ENCODE results near the gene ANKRD28.
"Not testable (repeated sequence)": the region's sequence is repeated elsewhere in the genome, so short reads cannot be mapped to it uniquely, and the experiment has no call there.

ANKRD28 gene

DNA sequence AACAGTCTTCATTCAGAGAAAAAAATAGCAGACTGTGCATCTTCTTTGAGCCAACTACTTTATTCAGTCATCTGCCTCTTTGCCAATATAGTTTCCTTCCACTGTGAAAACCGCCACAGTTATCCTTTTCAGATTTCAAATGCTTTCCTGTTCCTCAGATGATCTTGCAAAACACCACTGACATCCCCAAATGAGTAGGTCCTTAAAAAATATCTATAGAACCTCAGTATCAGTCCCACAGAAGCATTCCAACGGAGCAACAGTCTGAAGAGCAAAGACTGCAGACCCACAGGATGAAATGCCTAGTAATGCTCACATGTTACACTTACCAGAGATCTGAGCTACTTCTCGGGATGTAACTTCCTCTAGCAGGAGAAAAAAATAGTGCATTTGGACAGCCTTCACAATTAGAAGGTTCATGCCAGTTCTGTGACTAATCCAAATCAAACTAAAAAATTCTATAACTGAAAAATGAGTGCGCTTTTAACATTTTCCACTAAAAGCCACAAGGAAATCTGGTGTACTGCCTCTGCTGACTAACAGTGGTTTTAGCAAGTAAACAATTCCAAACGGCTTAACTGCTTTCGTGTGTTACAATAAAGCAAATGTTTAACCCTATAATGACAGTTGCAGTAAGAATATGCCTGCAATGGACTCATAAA, at the start of gene ANKRD28:
ANKRD28 (minus strand) TSS at position 338 of the 662 bp plus-strand sequence. CDS start 1,458 bp downstream, outside the sequence.
- DNase-seq = no peak

DNA sequence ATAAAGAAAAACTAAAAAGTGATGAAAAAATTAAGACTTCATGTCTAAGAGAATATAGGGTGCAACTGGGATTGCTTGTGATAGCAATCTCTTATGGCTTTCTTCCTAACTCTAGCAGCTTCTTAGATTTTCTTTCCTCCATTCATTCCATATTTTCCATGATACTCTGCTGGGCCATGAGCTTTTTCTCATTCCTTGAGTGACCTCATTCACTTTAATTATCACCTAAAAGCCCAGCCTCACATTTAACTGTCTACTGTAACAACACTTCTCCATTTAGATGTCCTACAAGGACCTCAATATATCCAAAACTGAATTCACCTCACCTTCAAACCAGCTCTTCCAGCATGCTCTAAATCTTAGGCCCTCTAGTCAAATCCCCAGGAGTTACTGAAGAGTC, 49.5 kb upstream of the ANKRD28 start:
- no peak for DNase-seq

DNA sequence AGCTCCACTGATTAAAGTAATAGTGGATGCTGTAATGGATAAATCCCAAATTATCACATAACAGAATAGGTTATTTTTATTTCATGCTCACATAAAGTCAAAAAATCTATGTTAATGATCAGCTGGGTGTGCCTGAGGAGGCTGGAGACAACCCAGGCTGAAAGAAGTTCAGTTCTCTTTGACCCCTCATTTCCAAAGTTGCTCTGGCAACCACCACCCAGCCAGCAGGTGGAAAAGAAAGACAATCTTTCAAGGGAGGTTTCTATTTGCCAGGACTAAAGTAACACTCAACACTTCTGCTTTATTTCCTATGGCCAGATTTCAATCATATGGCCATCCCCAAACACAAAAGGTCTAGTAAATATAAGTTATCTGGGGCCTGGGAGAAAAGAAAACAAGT, 48.8 kb upstream of the ANKRD28 start:
- DNase-seq = no peak

DNA sequence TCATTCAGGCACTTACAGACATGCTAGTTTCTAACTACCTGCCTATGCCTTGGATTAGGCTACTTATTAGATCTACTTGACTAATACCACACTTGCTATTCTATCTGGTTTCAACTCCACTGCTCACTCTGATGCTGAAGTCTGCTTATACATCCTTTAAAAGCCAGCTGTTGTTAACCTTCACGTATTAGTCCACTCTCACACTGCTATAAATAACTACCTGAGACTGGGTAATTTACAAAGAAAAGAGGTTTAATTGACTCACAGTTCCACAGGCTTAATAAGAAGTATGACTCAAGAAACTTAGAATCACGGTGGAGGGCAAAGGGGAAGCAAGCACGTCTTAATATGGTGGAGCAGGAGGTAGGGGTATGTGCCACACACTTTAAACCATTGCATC, 47.7 kb upstream of the ANKRD28 start:
- DNase-seq = no peak

DNA sequence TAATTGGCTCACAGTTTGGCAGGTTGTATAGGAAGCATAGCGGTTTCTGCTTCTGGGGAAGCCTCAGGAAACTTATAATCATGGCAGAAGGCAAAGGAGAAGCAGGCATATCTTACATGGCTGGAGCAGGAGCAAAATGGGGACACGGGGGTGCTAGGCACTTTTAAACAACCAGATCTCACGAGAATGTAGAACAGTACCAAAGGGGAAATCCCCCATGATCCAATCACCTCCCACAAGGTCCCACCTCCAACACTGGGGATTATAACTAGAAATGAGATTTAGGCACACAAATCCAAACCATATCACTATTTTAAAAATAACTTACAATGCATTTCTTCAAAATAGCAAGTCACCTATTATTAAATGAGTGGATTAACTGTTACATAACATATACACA, 47.1 kb upstream of the ANKRD28 start:
- DNase-seq = no peak

DNA sequence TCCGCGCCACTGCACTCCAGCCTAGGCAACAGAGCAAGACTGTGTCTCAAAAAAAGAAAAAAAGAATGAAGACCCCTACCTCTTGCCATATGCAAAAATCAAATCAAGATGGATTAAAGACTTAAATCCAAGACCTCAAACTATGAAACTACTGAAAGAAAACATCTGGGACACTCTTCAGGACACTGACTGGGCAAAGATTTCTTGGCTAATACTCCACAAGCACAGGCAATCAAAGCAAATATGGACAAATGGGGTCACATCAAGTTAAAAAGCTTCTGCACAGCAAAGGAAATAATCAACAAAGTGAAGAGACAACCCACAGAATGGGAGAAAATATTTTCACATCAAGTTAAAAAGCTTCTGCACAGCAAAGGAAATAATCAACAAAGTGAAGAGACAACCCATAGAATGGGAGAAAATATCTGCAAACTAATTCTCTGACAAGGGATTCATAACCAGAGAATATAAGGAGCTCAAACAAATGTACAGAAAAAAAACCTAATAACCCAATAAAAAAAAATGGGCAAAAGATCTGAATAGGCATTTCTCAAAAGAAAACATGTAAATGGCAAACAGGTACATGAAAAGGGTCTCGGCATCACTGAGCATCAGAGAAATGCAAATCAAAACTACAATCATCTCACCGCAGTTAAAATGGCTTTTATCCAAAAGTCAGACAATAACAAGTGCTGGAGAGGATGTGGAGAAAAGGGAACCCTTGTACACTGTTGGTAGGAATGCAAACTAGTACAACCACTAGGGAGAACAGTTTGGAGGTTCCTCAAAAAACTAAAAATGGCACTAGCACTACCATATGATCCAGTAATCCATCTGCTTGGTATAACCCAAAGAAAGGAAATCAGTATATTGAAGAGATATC, 43.6 kb upstream of the ANKRD28 start:
- DNase-seq = not testable (repeated sequence)

DNA sequence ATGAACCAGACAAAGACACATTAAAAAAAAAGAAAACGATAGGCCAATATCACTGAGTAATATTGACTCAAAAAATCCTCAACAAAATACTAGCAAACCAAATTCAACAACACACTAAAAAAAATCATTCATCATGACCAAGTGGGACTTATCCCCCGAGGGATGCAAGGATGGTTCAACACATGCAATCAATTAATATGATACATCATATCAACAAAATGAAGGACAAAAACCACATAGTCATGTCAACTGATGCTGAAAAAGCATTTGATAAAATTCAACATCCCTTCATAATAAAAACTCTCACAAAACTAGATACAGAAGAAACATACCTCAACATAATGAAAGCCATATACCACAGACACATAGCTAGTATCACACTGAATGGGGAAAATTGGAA, 41.8 kb upstream of the ANKRD28 start:
- DNase-seq = no peak

DNA sequence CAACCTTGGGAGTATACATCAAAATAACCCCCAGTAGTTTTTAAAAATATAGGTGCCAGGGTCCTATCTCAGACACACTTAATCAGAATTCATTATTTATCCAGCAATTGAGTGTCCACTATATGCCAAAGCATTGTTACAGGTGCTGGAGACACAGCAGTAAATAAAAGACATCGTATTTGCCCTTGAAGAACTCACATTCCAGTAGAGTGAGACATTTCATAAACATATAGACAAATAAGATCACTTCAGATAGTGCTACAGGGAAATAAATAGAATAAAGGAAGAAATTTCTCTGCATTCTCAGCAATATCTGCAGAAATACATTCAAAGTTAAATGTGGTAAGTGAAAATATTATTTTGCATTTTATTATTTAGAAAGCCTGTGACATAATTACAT, 34.1 kb upstream of the ANKRD28 start:
- no peak for DNase-seq

DNA sequence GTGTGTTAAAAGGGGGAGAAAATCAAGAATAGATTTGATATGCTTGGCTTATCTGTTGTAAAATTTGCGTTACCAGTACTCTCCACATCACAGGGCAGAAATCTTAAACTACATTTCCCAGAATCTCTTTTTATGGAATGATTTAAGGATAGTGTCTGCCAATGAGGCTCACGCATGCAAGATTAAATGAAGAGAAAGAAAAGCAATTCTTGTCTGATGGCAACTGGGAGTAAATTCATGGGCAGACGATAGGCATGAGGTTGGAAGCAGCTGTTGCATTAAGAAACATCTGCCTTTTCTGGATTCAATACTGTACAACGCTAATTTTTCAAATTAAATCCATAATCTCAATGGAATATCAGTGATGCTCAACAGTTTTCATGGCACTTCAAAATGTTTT, 27.2 kb upstream of the ANKRD28 start:
- DNase-seq = no peak

DNA sequence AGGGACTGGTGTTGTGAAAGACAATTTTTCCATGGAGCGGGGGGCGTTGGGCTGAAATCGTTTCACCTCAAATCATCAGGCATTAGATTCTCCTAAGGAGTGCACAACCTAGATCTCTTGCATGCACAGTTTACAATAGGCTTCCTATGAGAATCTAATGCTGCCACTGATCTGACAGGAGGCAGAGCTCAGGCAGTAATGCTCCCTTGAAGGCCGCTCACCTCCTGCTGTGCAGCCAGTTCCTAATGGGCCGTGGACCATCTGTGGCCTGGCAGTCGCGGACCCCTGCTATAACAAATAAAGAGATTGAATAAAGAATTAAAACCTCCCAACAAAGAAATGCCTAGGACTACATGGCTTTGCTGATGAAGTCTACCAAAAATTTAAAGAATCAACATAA, 25.3 kb upstream of the ANKRD28 start:
- no peak for DNase-seq

DNA sequence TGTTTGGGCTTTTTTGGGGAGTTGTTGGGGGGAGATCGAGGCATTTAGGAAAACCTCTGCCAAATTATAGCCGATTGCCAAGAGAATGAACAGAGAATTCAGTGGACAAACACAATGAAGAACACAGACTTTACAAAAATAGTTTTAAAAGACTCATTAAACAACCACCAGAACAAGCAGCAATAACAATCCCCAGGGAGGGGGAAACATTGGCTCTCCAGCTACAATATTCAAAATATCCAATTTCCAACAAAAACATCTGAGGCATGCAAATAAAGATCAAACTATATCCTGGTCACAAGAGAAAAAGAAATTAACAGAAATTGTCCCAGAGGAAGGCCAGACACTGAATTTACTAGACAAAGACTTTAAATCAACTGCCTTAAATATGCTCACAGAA, 24.5 kb upstream of the ANKRD28 start:
- DNase-seq = no peak

DNA sequence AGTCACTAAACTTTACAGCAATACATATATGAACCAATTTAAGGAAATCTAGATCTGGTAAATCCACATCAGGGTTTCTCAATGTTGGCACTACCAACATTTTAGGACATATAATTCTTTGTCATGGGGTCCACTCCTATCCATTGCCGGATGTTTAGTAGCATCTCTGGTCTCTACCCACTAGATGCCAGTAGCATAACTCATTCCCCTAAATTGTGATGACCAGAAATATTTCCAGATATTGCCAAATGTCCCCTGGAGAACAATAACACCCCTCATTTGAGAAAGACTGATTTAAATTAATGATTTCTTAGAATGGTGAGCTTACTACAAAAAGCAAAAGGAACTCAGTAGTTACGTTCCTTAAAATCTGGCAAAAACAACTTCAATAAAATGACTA, 23.1 kb upstream of the ANKRD28 start:
- DNase-seq = no peak

DNA sequence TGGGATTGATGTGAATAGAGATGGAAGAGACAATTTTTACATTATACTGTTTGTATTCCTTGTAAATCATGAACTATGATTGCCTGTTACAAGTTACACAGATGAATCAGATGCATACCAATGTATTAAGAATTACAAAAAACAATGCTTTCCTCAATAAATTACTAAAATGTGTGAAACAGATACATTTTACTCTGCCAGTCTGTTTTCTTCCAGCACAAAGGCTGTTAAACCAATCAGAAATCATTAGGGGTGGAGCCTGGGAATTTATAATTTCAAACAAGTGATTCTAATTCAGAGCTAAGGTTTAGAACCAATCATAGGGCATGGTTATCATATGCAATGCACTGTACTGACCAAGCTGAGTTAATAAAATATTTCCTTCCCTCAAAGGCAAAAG, 21.8 kb upstream of the ANKRD28 start:
- no peak for DNase-seq

DNA sequence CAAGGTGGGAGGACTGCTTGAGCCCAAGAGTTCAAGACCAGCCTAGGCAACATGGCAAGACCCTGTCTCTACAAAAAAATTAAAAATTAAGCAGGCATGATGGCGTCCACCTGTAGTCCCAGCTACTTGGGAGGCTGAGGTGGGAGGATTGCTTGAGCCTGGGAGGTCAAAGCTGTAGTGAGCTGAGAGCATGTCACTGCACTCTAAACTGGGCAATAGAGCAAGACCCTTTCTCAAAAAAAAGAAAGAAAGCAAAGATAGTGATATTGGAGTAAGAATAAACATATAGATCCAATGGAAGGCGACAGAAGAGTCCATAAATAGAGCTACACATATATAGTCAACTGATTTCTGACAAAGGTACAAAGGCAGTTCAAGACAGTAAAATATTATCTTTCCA, 21.3 kb upstream of the ANKRD28 start:
- no peak for DNase-seq

DNA sequence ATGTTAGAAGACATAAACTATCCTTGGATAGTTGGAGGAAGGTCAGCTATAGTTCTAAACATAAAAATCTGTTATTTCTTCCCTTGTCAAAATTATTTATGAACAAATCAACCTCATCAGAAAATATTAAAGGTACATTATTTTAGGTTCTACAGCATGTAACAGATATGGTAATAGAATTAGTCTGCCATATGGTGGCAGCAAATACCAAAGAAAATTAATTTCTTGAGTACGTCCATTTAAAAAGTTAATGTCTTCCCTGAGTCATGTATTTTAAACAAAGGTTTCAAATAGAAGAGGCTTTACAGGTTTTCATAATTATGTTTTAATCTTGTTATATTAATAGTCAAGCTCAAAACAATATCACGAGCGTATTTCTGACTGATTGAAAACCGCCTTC, 17.9 kb upstream of the ANKRD28 start:
- DNase-seq = no peak

DNA sequence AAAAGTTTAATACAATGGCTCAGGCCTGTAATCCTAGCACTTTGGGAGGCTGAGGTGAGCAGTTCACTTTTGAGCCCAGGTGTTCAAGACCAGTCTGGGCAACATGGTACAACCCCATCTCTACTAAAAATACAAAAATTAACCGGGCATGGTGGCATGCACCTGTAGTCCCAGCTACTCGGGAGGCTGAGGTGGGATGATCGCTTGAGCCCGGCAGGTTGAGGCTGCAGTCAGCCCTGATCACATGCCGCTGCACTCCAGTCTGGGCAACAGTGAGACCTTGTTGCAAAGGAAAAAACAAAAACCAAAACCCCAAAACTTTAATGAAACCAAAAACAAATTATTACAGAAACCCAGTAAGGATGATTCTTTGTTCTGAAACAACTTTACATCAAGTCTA, 15.3 kb upstream of the ANKRD28 start:
- not testable (repeated sequence) for DNase-seq

DNA sequence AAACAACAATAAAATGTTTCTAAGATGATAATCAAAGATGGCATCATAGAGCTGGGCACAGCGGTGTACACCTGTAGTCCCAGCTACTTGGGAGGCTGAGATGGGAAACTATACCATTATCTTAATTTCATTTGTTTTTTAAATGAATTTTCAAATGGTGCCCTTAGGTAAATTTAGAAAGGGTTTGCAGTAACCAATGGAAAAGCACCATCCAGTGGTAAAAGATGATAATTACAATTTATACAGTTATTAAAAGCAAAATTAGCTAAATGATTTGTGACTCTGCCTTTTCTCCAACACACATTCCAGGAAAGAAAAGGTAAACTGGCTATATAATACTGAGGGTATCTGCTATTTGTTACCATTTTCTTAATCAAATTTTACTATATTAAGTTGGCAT, 14.4 kb upstream of the ANKRD28 start:
- no peak for DNase-seq

DNA sequence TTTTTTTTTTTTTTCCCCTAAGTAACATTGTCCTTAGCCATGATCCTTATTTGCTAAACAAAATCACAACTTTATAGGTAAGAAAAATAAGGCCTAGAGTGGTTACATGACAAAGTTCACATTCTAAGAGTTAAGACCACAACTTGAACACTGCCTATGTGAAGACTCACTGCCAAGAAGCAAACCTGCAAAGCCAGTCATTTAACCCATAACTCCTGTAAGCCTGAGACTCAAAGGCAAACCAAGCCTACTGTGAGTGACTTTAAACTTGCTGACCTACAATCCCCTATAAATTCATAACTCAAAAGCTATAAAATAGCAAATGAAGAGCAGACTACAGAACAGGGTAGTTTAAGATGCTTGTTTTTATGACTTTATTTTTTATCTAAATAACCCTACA, 12.9 kb upstream of the ANKRD28 start:
- DNase-seq = no peak

DNA sequence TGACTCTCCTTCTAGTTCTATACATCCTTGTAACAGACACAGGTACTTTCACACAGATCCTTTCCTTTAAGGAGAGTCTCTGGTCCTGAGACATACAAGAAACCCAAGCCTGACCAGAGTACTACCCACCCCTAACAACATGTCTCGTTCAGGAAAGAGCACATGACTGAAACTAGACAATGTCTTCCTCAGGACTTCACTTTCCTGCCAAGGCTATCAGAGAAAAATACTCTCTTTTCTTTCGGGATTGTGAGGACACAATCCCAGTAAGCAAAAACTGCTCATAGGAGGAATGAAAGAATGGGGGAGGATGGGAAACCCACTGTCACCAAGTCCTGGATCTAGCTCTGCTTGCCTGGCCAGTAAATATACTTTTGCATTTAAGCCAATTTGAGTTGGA, 11.5 kb upstream of the ANKRD28 start:
- no peak for DNase-seq

DNA sequence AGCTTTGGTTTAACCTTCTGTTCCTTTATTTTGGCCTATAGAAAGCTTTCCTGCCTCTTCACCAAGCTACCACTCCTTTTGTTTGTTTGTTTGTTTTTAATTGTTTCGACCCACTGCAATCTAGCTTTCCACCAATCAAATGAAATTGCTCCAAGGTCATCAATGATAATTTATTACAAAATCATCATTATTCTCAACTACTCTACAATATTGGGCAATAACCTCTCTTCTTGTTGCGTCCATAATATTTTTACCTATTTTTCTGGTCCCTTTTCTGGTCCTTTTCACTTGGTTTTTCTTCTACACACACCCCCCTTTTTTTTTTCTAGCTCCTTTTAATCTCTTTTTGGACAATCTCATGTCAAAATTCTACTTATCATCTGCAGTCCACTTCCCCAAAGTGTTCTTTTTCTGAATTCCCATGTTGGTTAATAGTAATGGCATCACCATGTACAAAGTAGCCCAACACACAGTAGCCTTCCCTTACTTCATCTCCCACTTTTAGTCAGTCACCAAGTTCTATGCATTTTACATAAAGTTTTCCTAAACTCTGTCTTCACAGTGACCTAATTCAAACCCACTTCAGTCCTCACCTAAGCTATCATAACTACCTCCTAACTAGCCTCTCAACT, 11.0 kb upstream of the ANKRD28 start:
- DNase-seq = no peak

DNA sequence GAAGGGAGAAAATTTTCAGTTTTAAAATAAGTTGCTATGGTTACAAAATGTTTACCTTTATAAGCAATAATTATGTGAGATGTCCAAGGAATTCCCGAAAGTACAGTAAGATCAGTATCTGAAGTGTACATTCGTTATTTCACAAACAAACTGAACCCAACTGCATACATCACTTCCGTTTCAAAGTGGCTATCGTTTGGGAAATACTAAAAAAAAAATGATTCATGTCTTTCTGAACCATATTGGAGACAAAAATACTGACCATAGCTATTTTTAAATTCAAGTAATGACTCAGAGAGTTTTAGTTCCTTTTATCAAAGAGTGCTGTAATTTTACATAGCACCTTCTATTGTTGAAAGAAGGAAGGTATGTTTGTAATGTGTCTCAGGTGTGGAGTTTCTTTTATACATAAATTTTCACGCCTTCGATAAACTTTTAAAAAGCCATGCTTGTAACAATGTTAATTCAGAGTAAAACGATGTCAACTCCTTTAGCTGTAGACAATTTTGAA, 8.0 kb upstream of the ANKRD28 start:
- no peak for DNase-seq

DNA sequence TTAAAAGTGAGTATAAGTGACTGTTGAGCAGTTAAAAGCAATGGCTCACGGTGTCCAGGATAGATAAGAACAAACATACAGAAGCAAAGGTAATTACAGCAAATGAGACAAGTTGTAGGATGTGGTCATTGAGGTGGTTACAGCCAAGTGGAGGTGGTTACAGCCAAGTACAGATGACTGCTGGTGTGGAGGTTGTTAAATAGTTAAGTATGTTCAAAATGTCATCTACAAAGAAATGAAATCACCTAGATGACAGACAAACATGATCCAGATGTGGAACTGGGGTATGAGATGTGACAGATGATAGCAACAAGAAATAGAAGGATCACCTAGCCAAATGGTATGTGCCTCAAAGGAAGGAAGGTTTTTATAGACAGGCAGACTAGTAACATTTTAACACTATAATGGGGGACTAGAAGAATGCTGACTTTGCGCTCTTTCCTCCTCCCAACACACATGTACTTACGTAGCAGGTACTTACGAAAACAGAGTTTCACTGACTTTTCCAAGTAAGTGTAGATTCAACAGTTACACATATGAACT, 6.8 kb upstream of the ANKRD28 start:
- no peak for DNase-seq

DNA sequence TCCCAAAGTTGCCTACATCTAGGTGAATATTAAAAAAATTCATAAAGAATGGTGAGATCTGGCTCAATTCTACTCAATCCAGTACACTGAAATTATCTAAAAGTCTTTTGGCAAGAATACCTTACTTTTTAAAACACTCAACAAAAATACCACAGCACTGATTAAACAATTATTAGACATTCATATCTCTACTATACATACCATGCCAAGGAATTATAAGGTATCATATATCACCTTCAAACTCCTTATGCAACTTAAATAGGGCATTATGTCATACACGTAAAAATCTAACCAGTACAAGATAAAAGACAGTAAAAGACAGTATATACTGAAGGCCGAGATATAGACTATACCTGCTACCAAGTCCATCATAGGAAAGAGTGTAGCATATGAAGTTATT, 6.1 kb upstream of the ANKRD28 start:
- no peak for DNase-seq

DNA sequence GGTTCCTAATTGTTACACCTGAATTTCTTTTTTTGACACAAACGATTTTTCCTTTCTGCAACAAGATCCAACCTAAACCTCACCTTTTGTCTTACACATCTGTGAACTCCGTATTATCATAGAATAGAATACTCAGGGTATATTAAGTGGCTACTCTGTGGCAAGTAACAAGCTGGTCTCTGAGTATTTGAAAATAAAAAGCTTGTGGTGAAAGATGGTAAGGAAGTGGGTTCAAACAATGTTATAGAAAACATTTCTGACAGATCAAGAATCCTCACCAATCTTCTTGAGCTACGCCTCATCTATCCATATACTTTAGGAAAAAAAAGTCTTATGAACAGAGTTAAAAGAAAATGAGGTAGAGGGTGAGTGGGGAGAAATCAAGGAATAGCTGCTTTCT, 3.5 kb upstream of the ANKRD28 start:
- no peak for DNase-seq

All from activated naive CD4-positive, alpha-beta T cell treated with anti-CD3 and anti-CD28 coated beads, Interleukin-2, amount 50 U/mL, for 16 hours (primary cell).